Measurements from ENCODE around the gene PIGH. TPM values are rescaled to one million over a fixed set of nuclear protein-coding genes. Genes with fewer than 3 reads are reported as not detected.
"Not testable (repeated sequence)": the region's sequence is repeated elsewhere in the genome, so short reads cannot be mapped to it uniquely, and the experiment has no call there.

The PIGH gene
- total RNA-seq, 1 experiment from 2014 or later = 27.2 TPM

- DNase-seq (ENCODE audit: extremely low read depth, low read depth) = no peak
These were observed 44.5 kb downstream of the PIGH start for GRCh38 chr14:67555518-67556090.

- no peak for DNase-seq (ENCODE audit: extremely low read depth, low read depth)
These were observed 45.7 kb downstream of the PIGH start for GRCh38 chr14:67554341-67554740.

- no peak for DNase-seq (ENCODE audit: extremely low read depth, low read depth)
These were observed 46.5 kb downstream of the PIGH start for GRCh38 chr14:67553547-67553946.

- no peak for DNase-seq (ENCODE audit: extremely low read depth, low read depth)
These were observed 48.1 kb downstream of the PIGH start for GRCh38 chr14:67551940-67552339.

GRCh38 chr14:67551123-67551522 is 48.9 kb downstream of the PIGH start:
- no peak for DNase-seq (ENCODE audit: extremely low read depth, low read depth)

- DNase-seq (ENCODE audit: extremely low read depth, low read depth) = no peak
These were observed 50.3 kb downstream of the PIGH start for GRCh38 chr14:67549734-67550133.

GRCh38 chr14:67547224-67547780 is 52.8 kb downstream of the PIGH start:
- no peak for DNase-seq (ENCODE audit: extremely low read depth, low read depth)

- DNase-seq (ENCODE audit: extremely low read depth, low read depth) = no peak
These were observed 55.5 kb downstream of the PIGH start for GRCh38 chr14:67544590-67544989.

GRCh38 chr14:67542620-67543019 is 57.4 kb downstream of the PIGH start:
- DNase-seq (ENCODE audit: extremely low read depth, low read depth) = not testable (repeated sequence)

- no peak for DNase-seq (ENCODE audit: extremely low read depth, low read depth)
These were observed 58.4 kb downstream of the PIGH start for GRCh38 chr14:67541448-67542387.

Small RNAs within 50 kb of the gene (small RNA-seq; reads per million reads assigned to genes)
- gene AL132640.3 = 0 reads per million in 2 experiments
- 0 reads per million in 2 experiments for gene RF00019

Other genes with a start within 250 kb of the PIGH start
- 80.1 and 98.2 TPM in 2 replicates for gene ATP6V1D, start 240.5 kb downstream of the PIGH start, total RNA-seq (2014; rRNA removed; shearing (Covaris generic))
- gene EIF2S1, start 239.9 kb downstream of the PIGH start, total RNA-seq (2014; rRNA removed; shearing (Covaris generic)) = 330 and 343 TPM in 2 replicates
- 5.9 and 7.1 TPM in 2 replicates for gene PLEK2, start 188.1 kb downstream of the PIGH start, total RNA-seq (2014; rRNA removed; shearing (Covaris generic))
- 0.07 and 0.20 TPM in 2 replicates for gene TMEM229B, start 111.5 kb downstream of the PIGH start, total RNA-seq (2014; rRNA removed; shearing (Covaris generic))
- 9.3 and 12.5 TPM in 2 replicates for gene PLEKHH1, start 67.0 kb downstream of the PIGH start, total RNA-seq (2014; rRNA removed; shearing (Covaris generic))
- 4.8 and 5.2 TPM in 2 replicates for gene ARG2, start 19.7 kb upstream of the PIGH start, total RNA-seq (2014; rRNA removed; shearing (Covaris generic))
- 47.1 and 49.3 TPM in 2 replicates for gene VTI1B, start 74.4 kb upstream of the PIGH start, total RNA-seq (2014; rRNA removed; shearing (Covaris generic))
- gene RDH11, start 95.5 kb upstream of the PIGH start, total RNA-seq (2014; rRNA removed; shearing (Covaris generic)) = 85.8 and 89.1 TPM in 2 replicates
- not detected in 2 replicates for gene RDH12, start 101.6 kb upstream of the PIGH start, total RNA-seq (2014; rRNA removed; shearing (Covaris generic))
- gene ZFYVE26, start 216.3 kb upstream of the PIGH start, total RNA-seq (2014; rRNA removed; shearing (Covaris generic)) = 10.5 and 13.4 TPM in 2 replicates
- 12.7 and 13.4 TPM in 2 replicates for gene RAD51B, start 219.5 kb upstream of the PIGH start, total RNA-seq (2014; rRNA removed; shearing (Covaris generic))

All from NCI-H460 (cell line).